ENCODE results near the gene SPARC.
A peak's percentile ranks its signal among the peaks of the same experiment; 100 is the strongest.
"Not testable (repeated sequence)": the region's sequence is repeated elsewhere in the genome, so short reads cannot be mapped to it uniquely, and the experiment has no call there.

The SPARC gene

GRCh38 chr5:151686674-151687407 lies at the start of gene SPARC:
SPARC (minus strand) TSS chr5:151686915; CDS start chr5:151676188, 10,727 bp downstream.
- no peak for DNase-seq

GRCh38 chr5:151735646-151736045 lies 48.9 kb upstream of the SPARC start:
- no peak for DNase-seq

- no peak for DNase-seq
These were observed 47.3 kb upstream of the SPARC start for GRCh38 chr5:151734064-151734408.

GRCh38 chr5:151733358-151734063 lies 46.8 kb upstream of the SPARC start:
- no peak for DNase-seq

GRCh38 chr5:151730381-151730780 lies 43.7 kb upstream of the SPARC start:
- no peak for DNase-seq

GRCh38 chr5:151729597-151729996 lies 42.9 kb upstream of the SPARC start:
- DNase-seq, result not testable (repeated sequence)

GRCh38 chr5:151724360-151724759 lies 37.6 kb upstream of the SPARC start:
- DNase-seq, result no peak

- no peak for DNase-seq
These were observed 35.8 kb upstream of the SPARC start for GRCh38 chr5:151722546-151722945.

GRCh38 chr5:151721812-151722391 lies 35.2 kb upstream of the SPARC start:
- DNase-seq, result no peak

- no peak for DNase-seq
These were observed 34.5 kb upstream of the SPARC start for GRCh38 chr5:151721087-151721646.

- DNase-seq, result no peak
These were observed 33.5 kb upstream of the SPARC start for GRCh38 chr5:151720215-151720614.

GRCh38 chr5:151719228-151720000 lies 32.7 kb upstream of the SPARC start:
- peak in 1 of 2 experiments; percentile 4 for DNase-seq

- DNase-seq, result no peak
These were observed 31.9 kb upstream of the SPARC start for GRCh38 chr5:151718646-151719045.

GRCh38 chr5:151718153-151718552 lies 31.4 kb upstream of the SPARC start:
- DNase-seq, result no peak

GRCh38 chr5:151717416-151717815 lies 30.7 kb upstream of the SPARC start:
- DNase-seq, result no peak

- DNase-seq, result no peak
These were observed 22.5 kb upstream of the SPARC start for GRCh38 chr5:151709109-151709735.

- no peak for DNase-seq
These were observed 21.4 kb upstream of the SPARC start for GRCh38 chr5:151708126-151708525.

- no peak for DNase-seq
These were observed 20.9 kb upstream of the SPARC start for GRCh38 chr5:151707567-151707966.

- no peak for DNase-seq
These were observed 20.2 kb upstream of the SPARC start for GRCh38 chr5:151706906-151707305.

- no peak for DNase-seq
These were observed 17.1 kb upstream of the SPARC start for GRCh38 chr5:151703780-151704179.

- no peak for DNase-seq
These were observed 16.5 kb upstream of the SPARC start for GRCh38 chr5:151703227-151703626.

- DNase-seq, result no peak
These were observed 14.1 kb upstream of the SPARC start for GRCh38 chr5:151700820-151701219.

GRCh38 chr5:151700296-151700695 lies 13.6 kb upstream of the SPARC start:
- no peak for DNase-seq

Measured in SHP77 (cell line).